ENCODE data around the gene TNFRSF6B. TPM values are rescaled to one million over a fixed set of nuclear protein-coding genes. Genes with fewer than 3 reads are reported as not detected.

Gene TNFRSF6B
- total and polyA plus RNA-seq, 7 donors: 1.2 to 186 (median 4.8) TPM

- peak; percentile 64 for DNase-seq
- TF ChIP-seq, protein P1, sequence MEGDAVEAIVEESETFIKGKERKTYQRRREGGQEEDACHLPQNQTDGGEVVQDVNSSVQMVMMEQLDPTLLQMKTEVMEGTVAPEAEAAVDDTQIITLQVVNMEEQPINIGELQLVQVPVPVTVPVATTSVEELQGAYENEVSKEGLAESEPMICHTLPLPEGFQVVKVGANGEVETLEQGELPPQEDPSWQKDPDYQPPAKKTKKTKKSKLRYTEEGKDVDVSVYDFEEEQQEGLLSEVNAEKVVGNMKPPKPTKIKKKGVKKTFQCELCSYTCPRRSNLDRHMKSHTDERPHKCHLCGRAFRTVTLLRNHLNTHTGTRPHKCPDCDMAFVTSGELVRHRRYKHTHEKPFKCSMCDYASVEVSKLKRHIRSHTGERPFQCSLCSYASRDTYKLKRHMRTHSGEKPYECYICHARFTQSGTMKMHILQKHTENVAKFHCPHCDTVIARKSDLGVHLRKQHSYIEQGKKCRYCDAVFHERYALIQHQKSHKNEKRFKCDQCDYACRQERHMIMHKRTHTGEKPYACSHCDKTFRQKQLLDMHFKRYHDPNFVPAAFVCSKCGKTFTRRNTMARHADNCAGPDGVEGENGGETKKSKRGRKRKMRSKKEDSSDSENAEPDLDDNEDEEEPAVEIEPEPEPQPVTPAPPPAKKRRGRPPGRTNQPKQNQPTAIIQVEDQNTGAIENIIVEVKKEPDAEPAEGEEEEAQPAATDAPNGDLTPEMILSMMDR (IDR thresholded peaks at IDR 0.05): no peak
- TF ChIP-seq EP300 (IDR thresholded peaks at IDR 0.05) (no peak), POLR2AphosphoS5 (IDR thresholded peaks at IDR 0.05) (peak in 2 of 4 donors; percentile 2 to 19), POLR2A (IDR thresholded peaks at IDR 0.05) (no peak)
- Histone ChIP-seq H3K27me3 (no peaks in the 10 kb centered on the region), H3K4me1 (peaks cover 2 to 29% (median 23%) of the 10 kb centered on the region in 4 donors), H3K27ac (peak overlapping the region in 3 of 4 donors; percentile 7 to 19 (median 18)), H3K4me3 (no peak overlapping the region), H3K36me3 (peaks cover 6 to 24% (median 11%) of the 10 kb centered on the region in 4 donors), H3K9me3 (no peaks in the 10 kb centered on the region)
- 27 to 73% methylated on average over 21 of the region's 21 CpGs for WGBS, 2 donors
- intact Hi-C loops (cut with DNase I): no loop called here
Observed at GRCh38 chr20:63691711-63692435, 4.6 kb upstream of the TNFRSF6B start.

- DNase-seq: peak; percentile 73
- H3K4me1 ChIP-seq: peaks cover 2 to 29% (median 23%) of the 10 kb centered on the region in 4 donors
- no peak overlapping the region for H3K4me3 ChIP-seq
- H3K27ac ChIP-seq: peak overlapping the region in 2 of 4 donors; percentile 7 to 18
- 54 to 78% methylated on average over 20 of the region's 20 CpGs for WGBS, 2 donors
- no peaks in the 10 kb centered on the region for H3K27me3 ChIP-seq
- peaks cover 6 to 24% (median 11%) of the 10 kb centered on the region in 4 donors for H3K36me3 ChIP-seq
- no peak for TF ChIP-seq EP300 (IDR thresholded peaks at IDR 0.05)
- TF ChIP-seq, protein P1 (IDR thresholded peaks at IDR 0.05): no peak
- TF ChIP-seq POLR2A (IDR thresholded peaks at IDR 0.05): no peak
- peak in 2 of 4 donors; percentile 31 to 35 for TF ChIP-seq POLR2AphosphoS5 (IDR thresholded peaks at IDR 0.05)
- no peaks in the 10 kb centered on the region for H3K9me3 ChIP-seq
- intact Hi-C loops (cut with DNase I): no loop called here
Observed at GRCh38 chr20:63692436-63693082, 3.9 kb upstream of the TNFRSF6B start.

DNA sequence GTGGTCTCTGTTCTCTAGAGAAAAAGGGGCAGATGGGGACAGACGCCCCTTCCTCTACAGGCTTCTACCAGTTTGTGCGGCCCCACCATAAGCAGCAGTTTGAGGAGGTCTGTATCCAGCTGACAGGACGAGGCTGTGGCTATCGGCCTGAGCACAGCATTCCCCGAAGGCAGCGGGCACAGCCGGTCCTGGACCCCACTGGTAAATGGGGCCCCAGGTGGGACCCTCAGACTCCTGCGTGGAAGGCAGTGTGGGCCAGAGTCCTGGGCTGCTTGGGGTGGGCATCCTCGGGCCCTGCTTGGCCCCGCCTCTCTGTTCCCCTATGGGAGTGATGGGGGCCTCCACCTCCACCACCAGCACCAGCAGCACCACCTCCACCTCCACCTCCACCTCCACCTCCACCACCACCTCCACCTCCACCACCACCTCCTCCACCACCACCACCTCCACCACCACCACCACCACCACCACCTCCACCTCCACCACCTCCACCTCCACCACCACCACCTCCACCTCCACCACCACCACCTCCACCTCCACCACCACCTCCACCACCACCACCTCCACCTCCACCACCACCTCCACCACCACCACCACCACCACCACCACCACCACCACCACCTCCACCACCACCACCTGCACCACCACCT lies 3.2 kb upstream of the TNFRSF6B start:
- Histone ChIP-seq H3K27me3 (no peaks in the 10 kb centered on the region), H3K9me3 (no peaks in the 10 kb centered on the region), H3K36me3 (peaks cover 6 to 24% (median 11%) of the 10 kb centered on the region in 4 donors), H3K4me3 (no peak overlapping the region), H3K27ac (peak overlapping the region in 1 of 4 donors; percentile 7), H3K4me1 (peaks cover 2 to 28% (median 23%) of the 10 kb centered on the region in 4 donors)
- TF ChIP-seq POLR2AphosphoS5 (IDR thresholded peaks at IDR 0.05) (no peak), EP300 (IDR thresholded peaks at IDR 0.05) (no peak), POLR2A (IDR thresholded peaks at IDR 0.05) (no peak)
- TF ChIP-seq, protein P1 (IDR thresholded peaks at IDR 0.05): no peak
- DNase-seq: peak; percentile 69
- WGBS, 2 donors: 87 to 90% methylated on average over 10 of the region's 10 CpGs
- intact Hi-C loops (cut with DNase I): no loop called here

- peak; percentile 59 for DNase-seq
Observed at GRCh38 chr20:63693733-63694583, 2.5 kb upstream of the TNFRSF6B start.

More at GRCh38 chr20:63693733-63694583, 2.5 kb upstream of the TNFRSF6B start:
- intact Hi-C loops (cut with DNase I): no loop called here
- 94 to 95% methylated on average over 21 of the region's 21 CpGs for WGBS, 2 donors
- no peaks in the 10 kb centered on the region for H3K9me3 ChIP-seq
- H3K27ac ChIP-seq: no peak overlapping the region
- no peaks in the 10 kb centered on the region for H3K27me3 ChIP-seq
- no peak for TF ChIP-seq POLR2A (IDR thresholded peaks at IDR 0.05)
- H3K4me3 ChIP-seq: no peak overlapping the region
- peaks cover 0 to 32% (median 28%) of the 10 kb centered on the region in 4 donors for H3K4me1 ChIP-seq
- H3K36me3 ChIP-seq: peaks cover 6 to 24% (median 11%) of the 10 kb centered on the region in 4 donors
